ENCODE measurements around the gene EP400.

DNA sequence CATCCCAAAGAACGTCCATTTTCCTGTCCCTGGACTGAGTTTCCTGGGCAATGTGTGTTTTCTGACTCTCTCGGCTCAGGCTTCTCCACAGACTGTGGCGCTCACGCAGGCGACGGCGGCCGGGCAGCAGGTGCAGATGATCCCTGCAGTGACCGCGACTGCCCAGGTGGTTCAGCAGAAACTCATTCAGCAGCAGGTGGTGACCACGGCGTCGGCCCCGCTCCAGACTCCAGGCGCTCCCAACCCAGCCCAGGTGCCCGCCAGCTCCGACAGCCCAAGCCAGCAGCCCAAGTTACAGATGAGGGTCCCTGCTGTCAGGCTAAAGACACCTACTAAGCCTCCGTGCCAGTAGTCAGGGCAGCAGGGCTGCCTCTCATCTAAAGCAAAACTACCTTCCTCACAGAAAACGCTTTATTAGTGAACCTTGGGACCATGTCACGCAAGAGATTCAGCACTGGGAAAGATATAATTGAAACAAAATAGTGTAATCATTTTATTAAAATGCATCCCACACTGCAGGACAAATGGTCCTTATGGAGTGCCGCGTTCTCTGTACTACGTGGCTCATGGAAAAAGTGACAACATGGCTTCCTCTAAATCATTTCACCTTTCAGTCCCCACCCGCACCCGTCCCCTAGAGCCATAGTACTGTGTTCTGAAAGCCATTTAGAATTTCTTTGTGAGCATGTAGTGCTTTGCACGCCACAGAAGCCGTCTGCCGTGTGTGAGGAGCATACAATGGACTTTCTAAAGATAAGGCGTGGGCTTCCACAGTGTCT lies 127.8 kb downstream of the EP400 start:
- TF ChIP-seq, protein P1, sequence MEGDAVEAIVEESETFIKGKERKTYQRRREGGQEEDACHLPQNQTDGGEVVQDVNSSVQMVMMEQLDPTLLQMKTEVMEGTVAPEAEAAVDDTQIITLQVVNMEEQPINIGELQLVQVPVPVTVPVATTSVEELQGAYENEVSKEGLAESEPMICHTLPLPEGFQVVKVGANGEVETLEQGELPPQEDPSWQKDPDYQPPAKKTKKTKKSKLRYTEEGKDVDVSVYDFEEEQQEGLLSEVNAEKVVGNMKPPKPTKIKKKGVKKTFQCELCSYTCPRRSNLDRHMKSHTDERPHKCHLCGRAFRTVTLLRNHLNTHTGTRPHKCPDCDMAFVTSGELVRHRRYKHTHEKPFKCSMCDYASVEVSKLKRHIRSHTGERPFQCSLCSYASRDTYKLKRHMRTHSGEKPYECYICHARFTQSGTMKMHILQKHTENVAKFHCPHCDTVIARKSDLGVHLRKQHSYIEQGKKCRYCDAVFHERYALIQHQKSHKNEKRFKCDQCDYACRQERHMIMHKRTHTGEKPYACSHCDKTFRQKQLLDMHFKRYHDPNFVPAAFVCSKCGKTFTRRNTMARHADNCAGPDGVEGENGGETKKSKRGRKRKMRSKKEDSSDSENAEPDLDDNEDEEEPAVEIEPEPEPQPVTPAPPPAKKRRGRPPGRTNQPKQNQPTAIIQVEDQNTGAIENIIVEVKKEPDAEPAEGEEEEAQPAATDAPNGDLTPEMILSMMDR (conservative IDR thresholded peaks at IDR 0.05 in 1 of 2, IDR thresholded peaks at IDR 0.05 in 1 of 2; ENCODE audit: low read depth in 1 of 2, low read length in 2 of 2) = no peak
- no peak for TF ChIP-seq EZH2 (IDR thresholded peaks at IDR 0.05; ENCODE audit: low read length, missing control alignments)
